Measurements from ENCODE around the gene METTL21C.

Gene METTL21C

GRCh38 chr13:102703726-102704035 is 8.8 kb upstream of the METTL21C start:
- ATAC-seq: no peak
- Mint-ChIP-seq H3K9me3 (no peaks in the 10 kb centered on the region), H3K4me3 (no peak overlapping the region), H3K4me1 (no peaks in the 10 kb centered on the region), H3K36me3 (ENCODE audit: low read depth) (no peaks in the 10 kb centered on the region), H3K27me3 (peaks cover 6% of the 10 kb centered on the region), H3K27ac (no peak overlapping the region)
- DNase-seq: no peak

DNA sequence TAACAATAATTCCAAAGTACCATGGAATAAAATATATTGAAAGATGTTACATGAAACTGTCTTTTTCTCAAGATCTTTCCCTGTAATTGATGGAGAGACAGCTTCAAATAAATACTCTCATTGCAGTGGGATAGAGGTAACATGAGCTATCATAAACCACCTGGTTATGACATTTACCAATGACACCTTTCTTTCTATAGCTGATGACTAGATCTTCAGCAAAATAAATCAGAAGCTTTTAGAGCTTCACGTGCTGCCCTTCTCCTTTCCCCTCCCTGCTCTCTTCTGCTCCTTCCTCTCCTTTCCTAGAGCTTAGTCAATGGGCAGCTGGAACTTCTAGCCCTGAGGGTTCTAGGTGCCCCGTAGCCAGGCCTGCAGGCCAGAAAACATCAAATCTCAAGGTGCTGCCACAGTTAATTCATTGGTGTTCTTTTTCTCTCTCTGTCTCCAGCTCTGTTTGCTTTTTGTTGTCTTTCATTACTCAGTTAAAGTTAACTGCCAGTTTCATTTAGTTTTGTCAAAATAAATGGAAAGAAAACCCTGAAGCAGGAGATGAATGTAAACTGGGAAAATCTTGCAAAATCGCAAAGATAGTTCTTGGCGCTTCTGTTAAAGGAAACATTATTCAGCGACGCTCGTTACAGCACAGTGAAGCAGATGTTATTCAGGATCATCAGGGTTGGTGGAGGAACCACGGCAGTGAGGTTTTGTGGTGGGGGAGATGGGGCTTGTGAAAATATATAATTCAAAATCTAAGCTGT is 8.3 kb upstream of the METTL21C start:
- no peaks in the 10 kb centered on the region for H3K4me1 Mint-ChIP-seq
- H3K9me3 Mint-ChIP-seq: no peaks in the 10 kb centered on the region
- H3K27ac Mint-ChIP-seq: no peak overlapping the region
- no peak for ATAC-seq
- H3K27me3 Mint-ChIP-seq: peaks cover 6% of the 10 kb centered on the region
- no peak overlapping the region for H3K4me3 Mint-ChIP-seq
- H3K36me3 Mint-ChIP-seq (ENCODE audit: low read depth): no peaks in the 10 kb centered on the region
- DNase-seq: no peak

- DNase-seq: no peak
- Mint-ChIP-seq H3K4me1 (no peaks in the 10 kb centered on the region), H3K4me3 (no peak overlapping the region), H3K36me3 (ENCODE audit: low read depth) (no peaks in the 10 kb centered on the region), H3K9me3 (no peaks in the 10 kb centered on the region), H3K27me3 (peaks cover 1% of the 10 kb centered on the region), H3K27ac (no peak overlapping the region)
- no peak for ATAC-seq
Observed at GRCh38 chr13:102701331-102701730, 6.5 kb upstream of the METTL21C start.

- ATAC-seq (no peak), DNase-seq (no peak)
- Mint-ChIP-seq H3K27me3 (peaks cover 5% of the 10 kb centered on the region), H3K4me1 (no peaks in the 10 kb centered on the region), H3K27ac (no peak overlapping the region), H3K36me3 (ENCODE audit: low read depth) (no peaks in the 10 kb centered on the region), H3K4me3 (no peak overlapping the region), H3K9me3 (no peaks in the 10 kb centered on the region)
Observed at GRCh38 chr13:102700088-102701031, 5.5 kb upstream of the METTL21C start.

DNA sequence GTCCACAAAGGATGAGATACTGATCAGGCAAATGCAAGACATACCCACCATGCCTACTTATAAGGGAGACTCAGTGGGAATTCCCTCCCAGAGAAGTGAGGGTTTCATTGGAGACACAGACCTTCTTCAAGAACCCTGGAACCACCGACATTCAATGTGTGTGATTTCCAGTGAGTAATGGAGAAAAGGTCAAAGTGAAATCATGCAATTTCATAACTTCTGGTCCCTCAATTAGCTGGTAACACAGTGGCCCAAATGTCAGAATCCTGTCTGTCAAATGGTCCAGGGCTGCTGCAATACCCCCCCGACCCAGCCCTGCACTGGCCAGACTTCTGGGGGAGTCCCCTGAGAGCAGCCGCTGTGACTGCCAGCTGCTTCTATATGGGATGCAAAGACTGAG is 4.7 kb upstream of the METTL21C start:
- DNase-seq (no peak), ATAC-seq (peak; percentile 74)
- peaks cover 5% of the 10 kb centered on the region for H3K27me3 Mint-ChIP-seq
- H3K9me3 Mint-ChIP-seq: no peaks in the 10 kb centered on the region
- H3K4me3 Mint-ChIP-seq: no peak overlapping the region
- no peaks in the 10 kb centered on the region for H3K36me3 Mint-ChIP-seq (ENCODE audit: low read depth)
- no peaks in the 10 kb centered on the region for H3K4me1 Mint-ChIP-seq
- H3K27ac Mint-ChIP-seq: no peak overlapping the region

- no peaks in the 10 kb centered on the region for H3K4me1 Mint-ChIP-seq
- H3K36me3 Mint-ChIP-seq (ENCODE audit: low read depth): no peaks in the 10 kb centered on the region
- no peak for ATAC-seq
- no peak overlapping the region for H3K27ac Mint-ChIP-seq
- no peaks in the 10 kb centered on the region for H3K9me3 Mint-ChIP-seq
- H3K4me3 Mint-ChIP-seq: no peak overlapping the region
- DNase-seq: no peak
- peaks cover 5% of the 10 kb centered on the region for H3K27me3 Mint-ChIP-seq
Observed at GRCh38 chr13:102698649-102698980, 3.8 kb upstream of the METTL21C start.

DNA sequence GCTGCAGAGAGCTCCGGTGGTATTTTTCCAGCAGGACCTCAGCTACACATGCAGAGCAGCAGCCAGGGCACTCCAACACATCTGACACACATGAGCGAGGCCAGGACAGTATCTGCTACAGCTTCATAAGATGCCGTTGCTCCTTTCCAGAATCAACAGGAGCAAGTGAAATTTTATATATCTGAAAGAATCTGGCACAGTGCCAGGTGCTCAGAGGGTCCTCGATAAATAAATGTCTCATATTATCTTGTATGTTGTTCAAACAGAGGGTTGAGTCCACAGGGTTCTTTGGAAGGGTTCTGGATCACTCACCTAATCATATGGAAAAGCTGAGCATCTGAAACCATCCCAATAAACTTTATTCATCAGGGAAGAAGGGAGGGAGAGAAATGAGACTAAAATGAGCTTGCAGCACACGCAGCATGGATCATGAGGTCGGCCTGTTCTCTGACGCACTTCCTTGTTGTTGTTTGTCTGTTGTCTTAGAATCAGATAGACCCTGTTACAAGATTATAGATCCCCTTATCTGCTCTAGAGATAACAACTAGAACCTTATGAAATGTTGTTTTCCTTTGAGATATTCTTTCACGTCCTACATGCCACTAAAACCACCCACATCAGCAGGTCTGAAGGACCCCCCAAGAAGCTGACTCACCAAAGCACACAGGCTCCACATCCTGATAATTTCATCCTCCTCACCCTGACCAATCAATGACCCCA is 3.2 kb upstream of the METTL21C start:
- no peak overlapping the region for H3K4me3 Mint-ChIP-seq
- H3K4me1 Mint-ChIP-seq: no peaks in the 10 kb centered on the region
- no peaks in the 10 kb centered on the region for H3K9me3 Mint-ChIP-seq
- no peaks in the 10 kb centered on the region for H3K36me3 Mint-ChIP-seq (ENCODE audit: low read depth)
- H3K27me3 Mint-ChIP-seq: peaks cover 5% of the 10 kb centered on the region
- ATAC-seq: no peak
- no peak for DNase-seq
- H3K27ac Mint-ChIP-seq: no peak overlapping the region

- H3K27ac Mint-ChIP-seq: no peak overlapping the region
- DNase-seq (no peak), ATAC-seq (peak; percentile 30)
- H3K27me3 Mint-ChIP-seq: peaks cover 5% of the 10 kb centered on the region
- no peaks in the 10 kb centered on the region for H3K9me3 Mint-ChIP-seq
- H3K4me3 Mint-ChIP-seq: no peak overlapping the region
- H3K4me1 Mint-ChIP-seq: no peaks in the 10 kb centered on the region
- H3K36me3 Mint-ChIP-seq (ENCODE audit: low read depth): no peaks in the 10 kb centered on the region
Observed at GRCh38 chr13:102697264-102697663, 2.4 kb upstream of the METTL21C start.

- Mint-ChIP-seq H3K4me3 (no peak overlapping the region), H3K4me1 (no peaks in the 10 kb centered on the region), H3K36me3 (ENCODE audit: low read depth) (no peaks in the 10 kb centered on the region), H3K9me3 (no peaks in the 10 kb centered on the region), H3K27me3 (peaks cover 7% of the 10 kb centered on the region), H3K27ac (no peak overlapping the region)
- DNase-seq (no peak), ATAC-seq (no peak)
Observed at GRCh38 chr13:102696465-102696864, 1.6 kb upstream of the METTL21C start.

DNA sequence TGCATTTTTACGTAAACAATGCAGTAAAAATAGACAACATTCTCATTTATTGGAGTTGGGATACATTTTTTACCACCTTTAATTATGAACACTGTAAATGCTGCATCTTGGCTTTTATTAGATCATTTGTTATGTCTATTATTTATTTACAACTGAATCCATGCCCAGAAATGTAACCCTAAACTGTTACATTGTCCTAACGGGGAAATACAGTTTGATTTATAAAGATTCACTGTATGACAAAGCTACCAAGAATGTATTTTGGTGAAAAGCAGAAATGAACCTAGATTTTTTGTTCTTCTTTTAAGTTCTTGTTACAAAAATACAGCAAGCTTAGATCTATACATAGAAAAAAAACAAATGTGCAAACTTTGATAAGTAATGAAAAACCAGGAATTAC is 1.1 kb downstream of the METTL21C start:
- no peaks in the 10 kb centered on the region for H3K36me3 Mint-ChIP-seq (ENCODE audit: low read depth)
- no peak overlapping the region for H3K4me3 Mint-ChIP-seq
- H3K27me3 Mint-ChIP-seq: peaks cover 12% of the 10 kb centered on the region
- no peak for ATAC-seq
- no peaks in the 10 kb centered on the region for H3K9me3 Mint-ChIP-seq
- no peaks in the 10 kb centered on the region for H3K4me1 Mint-ChIP-seq
- no peak for DNase-seq
- no peak overlapping the region for H3K27ac Mint-ChIP-seq

GRCh38 chr13:102693250-102693649 is 1.6 kb downstream of the METTL21C start:
- Mint-ChIP-seq H3K27ac (no peak overlapping the region), H3K4me3 (no peak overlapping the region), H3K9me3 (no peaks in the 10 kb centered on the region), H3K27me3 (peaks cover 12% of the 10 kb centered on the region), H3K36me3 (ENCODE audit: low read depth) (no peaks in the 10 kb centered on the region), H3K4me1 (no peaks in the 10 kb centered on the region)
- DNase-seq: no peak
- no peak for ATAC-seq

GRCh38 chr13:102692491-102692826 is 2.4 kb downstream of the METTL21C start:
- Mint-ChIP-seq H3K9me3 (no peaks in the 10 kb centered on the region), H3K27me3 (peaks cover 12% of the 10 kb centered on the region), H3K36me3 (ENCODE audit: low read depth) (no peaks in the 10 kb centered on the region), H3K4me1 (peaks cover under 1% of the 10 kb centered on the region), H3K27ac (no peak overlapping the region), H3K4me3 (no peak overlapping the region)
- DNase-seq (no peak), ATAC-seq (no peak)

- no peaks in the 10 kb centered on the region for H3K36me3 Mint-ChIP-seq (ENCODE audit: low read depth)
- H3K9me3 Mint-ChIP-seq: no peaks in the 10 kb centered on the region
- peaks cover 10% of the 10 kb centered on the region for H3K27me3 Mint-ChIP-seq
- H3K4me3 Mint-ChIP-seq: no peak overlapping the region
- H3K4me1 Mint-ChIP-seq: peaks cover 10% of the 10 kb centered on the region
- no peak for DNase-seq
- ATAC-seq: no peak
- H3K27ac Mint-ChIP-seq: no peak overlapping the region
Observed at GRCh38 chr13:102690883-102691282, 4.0 kb downstream of the METTL21C start.

GRCh38 chr13:102688306-102688973 is 6.4 kb downstream of the METTL21C start:
- Mint-ChIP-seq H3K27ac (no peak overlapping the region), H3K4me1 (peaks cover 14% of the 10 kb centered on the region), H3K36me3 (ENCODE audit: low read depth) (no peaks in the 10 kb centered on the region), H3K27me3 (peaks cover 7% of the 10 kb centered on the region), H3K9me3 (no peaks in the 10 kb centered on the region), H3K4me3 (no peak overlapping the region)
- ATAC-seq (no peak), DNase-seq (no peak)

All from activated naive CD8-positive, alpha-beta T cell treated with anti-CD3 and anti-CD28 coated beads, Interleukin-2, amount 50 U/mL, for 24 hours (primary cell).